ENCODE data around the gene FOXP1.
A peak's percentile ranks its signal among the peaks of the same experiment; 100 is the strongest.

GRCh38 chr3:71130471-71131374, 452.8 kb downstream of the FOXP1 start:
- TF ChIP-seq CTCF (IDR thresholded peaks at IDR 0.05; ENCODE audit: low read depth, low read length, missing input control) (no peak), JUND (IDR thresholded peaks at IDR 0.05) (peak; percentile 11 to 29)
